Suprapubic skin (tissue), 4 donors: ENCODE data around the gene SUPT20HL2.

Source experiments
- CTCF ChIP-seq, 2 donors: fragments of 200-600 bp in 1 of 2; fragments of 450-650 bp in 1 of 2; sonication (generic) in 1 of 2; IDR thresholded peaks; one replicate each; pipeline ENCODE4 v1.5.1; 2016 to 2019; ENCODE audit warnings: antibody characterized with exemption in 2 of 2, mild to moderate bottlenecking in 1 of 2, moderate library complexity in 1 of 2
- POLR2A ChIP-seq, 2 donors: fragments of 450-650 bp; IDR thresholded peaks; one replicate each; pipeline ENCODE4 v1.6.1; 2017; ENCODE audit warnings: antibody characterized with exemption in 2 of 2, mild to moderate bottlenecking in 2 of 2, moderate library complexity in 2 of 2
- POLR2AphosphoS5 ChIP-seq, 3 donors: sonication (generic); formaldehyde crosslinking; IDR thresholded peaks; one replicate each; pipeline ENCODE4 v1.6.1; 2017; ENCODE audit warnings: antibody characterized with exemption in 3 of 3

GRCh38 chrX:24347881-24348280 lies 34.0 kb upstream of the SUPT20HL2 start:
- TF ChIP-seq CTCF (IDR thresholded peaks at IDR 0.05), result no peak
- no peak for TF ChIP-seq POLR2A (IDR thresholded peaks at IDR 0.05)
- TF ChIP-seq POLR2AphosphoS5 (IDR thresholded peaks at IDR 0.05), result no peak
